HG03469 (cell line): ENCODE data around the gene HASPIN.
A peak's percentile ranks its signal among the peaks of the same experiment; 100 is the strongest.

Experiments
- ATAC-seq: cut with Tn5 transposase; IDR thresholded peaks from one replicate; pipeline ENCODE4 v1.9.1; 2021; ENCODE audit warnings: mild to moderate bottlenecking, moderate library complexity, moderate number of reproducible peaks; ENCODE audit not compliant: unreplicated experiment

Gene HASPIN

DNA sequence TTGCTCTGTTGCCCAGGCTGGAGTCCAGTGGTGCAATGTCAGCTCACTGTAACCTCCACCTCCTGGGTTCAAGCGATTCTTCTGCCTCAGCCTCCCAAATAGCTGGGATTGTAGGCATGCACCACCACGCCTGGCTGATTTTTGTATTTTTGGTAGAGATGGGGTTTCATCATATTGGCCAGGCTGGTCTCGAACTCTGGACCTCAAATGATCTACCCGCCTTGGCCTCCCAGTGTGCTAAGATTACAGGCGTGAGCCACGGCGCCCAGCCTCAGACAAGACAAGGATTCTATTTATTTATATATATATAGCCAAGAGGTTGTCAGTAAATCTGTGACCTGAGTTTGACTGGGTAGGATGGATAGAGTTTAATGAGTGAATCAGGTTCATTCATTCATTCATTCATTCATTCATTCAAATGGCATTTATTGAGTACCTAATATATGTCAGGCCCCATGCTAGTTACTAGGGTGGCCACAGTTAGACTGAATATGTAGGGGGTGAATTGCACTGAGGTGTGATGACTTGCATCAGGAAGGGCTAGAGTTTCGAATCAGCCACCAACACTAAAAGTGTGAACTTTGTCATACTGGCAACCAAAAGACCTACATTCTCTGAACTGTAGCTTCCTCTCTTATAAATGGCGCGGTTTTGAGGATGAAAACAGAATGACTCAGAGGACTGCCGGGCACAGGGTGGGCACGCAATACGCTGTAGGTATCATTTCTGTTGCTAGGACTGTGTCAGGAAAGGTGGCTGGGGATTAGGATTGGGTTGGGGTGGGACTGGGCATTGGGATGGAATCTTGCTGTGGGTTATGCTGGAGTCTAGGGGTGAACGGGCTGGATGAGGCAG lies 39.4 kb downstream of the HASPIN start:
- ATAC-seq = peak; percentile 56

DNA sequence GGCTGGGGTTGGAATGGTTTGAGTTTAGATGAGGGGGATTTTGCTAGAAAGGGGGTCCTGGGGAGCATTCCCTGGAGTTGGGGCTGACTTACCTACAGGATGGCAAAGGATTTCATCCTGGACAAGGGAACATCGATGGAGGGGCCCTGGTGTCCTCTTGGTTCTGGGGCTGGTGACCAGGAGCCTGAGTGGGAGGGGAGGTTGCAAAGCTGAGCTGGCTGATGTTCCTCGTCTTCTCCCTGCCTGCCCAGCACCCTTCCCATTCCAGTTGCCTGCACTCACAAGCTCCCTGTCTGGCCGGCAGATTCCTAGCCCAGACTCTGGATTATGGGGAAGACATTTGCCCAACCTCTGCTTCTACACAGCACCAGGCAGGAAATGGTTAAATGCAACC lies 40.1 kb downstream of the HASPIN start:
- ATAC-seq = no peak

DNA sequence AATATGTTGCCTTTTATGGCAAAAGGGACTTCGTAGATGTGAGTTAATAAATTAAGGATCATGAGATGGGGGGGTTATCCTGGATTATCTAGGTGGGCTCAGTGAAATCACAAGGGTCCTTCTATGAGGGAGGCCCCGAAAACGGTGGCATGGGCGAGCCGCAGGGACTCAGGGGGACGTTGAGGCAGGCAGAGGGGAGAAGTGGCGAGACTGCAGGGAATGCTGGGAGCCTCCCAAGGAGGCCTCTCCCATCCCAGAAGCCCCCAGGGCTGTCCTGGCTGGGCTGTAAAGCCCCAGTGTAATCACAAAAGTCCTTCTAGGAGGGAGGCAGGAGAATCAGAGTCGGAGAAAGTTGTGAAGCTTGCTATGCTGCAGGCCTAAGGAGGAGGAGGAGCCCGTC lies 42.3 kb downstream of the HASPIN start:
- no peak for ATAC-seq

DNA sequence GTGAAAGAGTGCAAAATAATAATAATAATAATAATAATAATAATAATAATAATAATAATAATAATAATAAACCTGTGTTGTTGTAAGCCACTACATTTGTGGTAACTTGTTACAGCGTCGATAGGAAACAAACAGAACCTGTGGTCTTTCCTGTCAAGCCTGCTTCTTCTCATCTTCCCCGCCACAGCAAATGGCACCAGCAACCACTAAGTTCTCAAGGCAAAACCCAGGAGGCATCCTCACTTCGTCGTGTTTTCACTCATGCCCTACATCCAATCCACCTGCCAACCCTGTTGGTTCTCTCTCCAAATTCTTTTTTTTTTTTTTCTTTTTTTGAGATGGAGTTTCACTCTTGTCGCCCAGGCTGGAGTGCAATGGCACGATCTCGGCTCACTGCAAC lies 43.1 kb downstream of the HASPIN start:
- no peak for ATAC-seq

DNA sequence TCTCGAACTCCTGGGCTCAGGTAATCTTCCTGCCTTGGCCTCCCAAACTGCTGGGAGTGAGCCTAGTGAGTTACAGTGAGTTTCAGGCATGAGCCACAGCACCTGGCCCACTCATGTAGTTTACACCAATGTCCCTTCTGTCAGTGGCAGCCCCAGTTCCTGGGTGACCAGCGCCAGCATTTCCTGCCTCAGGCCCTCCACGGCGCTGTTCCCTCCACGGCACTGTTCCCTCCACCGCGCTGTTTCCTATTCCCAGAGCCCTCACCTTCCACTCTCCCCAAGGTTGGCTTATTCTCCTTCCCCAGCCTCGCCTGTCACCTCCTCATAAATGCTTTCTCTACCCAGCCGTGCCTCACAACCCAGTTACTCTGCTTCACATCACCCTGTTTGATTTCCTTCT lies 44.6 kb downstream of the HASPIN start:
- no peak for ATAC-seq

DNA sequence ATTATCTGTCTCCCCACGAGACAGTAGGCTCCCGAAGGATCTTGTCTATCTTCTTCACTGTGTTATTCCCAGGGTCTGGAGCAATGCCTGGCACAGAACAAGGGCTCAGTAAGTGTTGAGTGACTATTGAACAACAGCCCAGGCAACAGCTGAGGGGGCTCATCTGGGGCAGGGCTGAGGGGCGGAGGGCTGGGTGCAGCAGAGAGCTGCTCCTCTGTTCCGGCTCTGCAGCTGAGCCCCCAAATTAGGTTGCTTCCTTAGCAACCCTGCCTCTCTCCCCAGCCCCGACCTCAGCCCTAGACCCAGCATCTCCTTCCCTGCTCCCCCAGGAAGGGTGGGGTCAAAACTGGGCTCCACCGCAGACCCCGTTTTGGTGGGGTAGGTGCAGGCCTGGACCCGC lies 45.1 kb downstream of the HASPIN start:
- no peak for ATAC-seq

DNA sequence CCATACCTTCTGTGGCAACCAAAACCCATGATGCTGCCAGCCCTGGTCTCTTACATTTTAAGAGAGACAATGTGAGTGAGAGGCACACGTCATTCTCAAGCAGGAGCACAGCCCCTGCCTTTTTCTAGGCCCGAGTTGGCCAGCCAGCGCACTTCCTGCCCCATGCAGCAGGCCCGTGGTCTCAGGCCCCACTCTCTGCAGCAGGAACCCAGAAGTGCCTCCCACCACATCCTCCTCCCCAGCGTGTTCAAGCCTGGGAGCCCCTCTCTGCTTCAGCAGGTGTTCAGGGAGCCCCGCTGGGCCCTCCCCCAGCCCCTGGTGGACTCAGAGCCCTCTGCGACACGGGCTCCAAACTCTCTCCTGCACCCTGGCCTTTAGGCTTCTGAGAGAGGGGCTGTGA lies 46.8 kb downstream of the HASPIN start:
- ATAC-seq = no peak

DNA sequence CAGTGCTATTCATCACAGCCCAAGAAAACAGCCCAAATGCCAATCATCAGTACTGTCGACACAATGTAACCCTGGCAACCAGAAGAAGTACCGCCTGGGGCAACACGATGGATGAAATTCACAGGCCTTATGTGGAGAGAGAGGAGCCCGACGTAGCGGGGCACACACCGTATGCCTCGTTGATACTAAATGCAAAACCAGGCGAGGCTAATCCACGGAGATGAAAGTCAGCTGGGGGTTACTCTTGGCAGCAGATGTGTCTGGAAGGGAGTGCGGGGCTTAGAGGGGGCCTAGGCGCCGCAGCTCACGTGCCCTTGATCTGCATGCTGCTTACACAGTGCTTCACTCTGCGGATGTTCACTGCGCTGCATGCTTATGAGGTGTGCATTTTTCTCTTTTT lies 47.4 kb downstream of the HASPIN start:
- no peak for ATAC-seq

DNA sequence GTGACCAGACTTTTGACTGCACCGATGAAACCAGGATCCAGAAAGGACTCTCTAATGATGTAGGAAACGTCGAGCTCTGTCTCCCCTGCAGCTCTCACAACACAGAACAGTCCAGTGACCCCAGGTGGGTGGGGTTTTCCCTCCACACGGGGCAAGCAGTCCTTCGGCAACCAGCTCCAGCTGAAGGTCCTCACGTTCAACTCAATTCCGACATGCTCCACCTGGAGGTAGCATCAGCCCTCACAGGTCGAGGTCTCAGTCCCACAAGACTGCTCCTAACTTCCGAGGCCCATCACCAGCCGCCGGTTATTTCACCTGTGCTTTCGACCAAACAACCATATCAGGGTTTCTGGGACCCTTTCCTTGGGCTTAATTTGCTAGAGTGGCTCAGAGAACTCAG lies 49.1 kb downstream of the HASPIN start:
- no peak for ATAC-seq

DNA sequence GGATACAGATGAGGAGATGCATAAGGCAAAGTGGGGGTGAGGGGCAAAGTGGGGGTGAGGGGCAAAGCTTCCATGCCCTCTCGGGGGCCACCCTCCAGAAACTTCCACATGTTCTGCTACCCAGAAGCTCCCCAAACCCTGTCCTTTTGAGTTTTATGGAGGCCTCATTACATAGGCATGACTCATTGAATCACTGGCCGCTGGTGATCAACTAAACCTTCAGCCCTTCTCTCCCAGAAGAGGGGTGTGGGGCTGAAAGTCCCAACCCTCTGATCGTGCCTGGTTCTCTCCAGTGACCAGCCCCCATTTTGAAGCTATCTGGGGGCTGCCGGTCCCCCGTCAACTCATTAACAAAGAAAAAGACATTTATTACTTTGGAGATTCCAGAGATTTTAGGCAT lies 49.8 kb downstream of the HASPIN start:
- ATAC-seq = no peak

DNA sequence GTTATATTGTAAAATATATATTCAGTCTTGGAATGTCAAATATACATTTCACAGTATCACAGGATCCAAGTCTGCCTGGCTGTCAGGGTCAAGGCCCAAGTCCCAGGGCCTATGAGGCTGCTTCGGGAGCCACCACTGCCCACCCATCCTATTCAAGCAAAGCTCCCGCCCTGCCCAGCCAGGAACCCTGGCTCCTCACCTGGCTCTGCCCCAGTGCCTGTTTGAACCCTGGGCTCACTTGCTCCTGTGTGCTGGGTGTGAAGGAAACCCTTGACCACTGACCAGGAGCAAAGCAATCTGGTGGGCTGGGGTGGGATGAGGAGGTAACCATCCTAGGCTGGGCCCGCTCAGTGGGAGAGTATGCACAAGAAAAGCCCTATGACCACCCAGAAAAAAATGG lies 50.3 kb downstream of the HASPIN start:
- no peak for ATAC-seq
